DND-41 (cell line): ENCODE measurements around the gene NPHP4.
A peak's percentile ranks its signal among the peaks of the same experiment; 100 is the strongest.

Experiments
- ATAC-seq: fragments of 200-7000 bp; cut with Tn5 transposase; 3 replicates; pipeline ENCODE4 v1.9.1; 2021; ENCODE audit warnings: low read depth; ENCODE audit not compliant: insufficient read depth
- DNase-seq: peaks from one replicate; pipeline ENCODE4 v3.0.0-alpha.2; 2020
- H2AFZ ChIP-seq: 2 replicates; pipeline ENCODE4 v1.6.0; 2012; ENCODE audit warnings: low read depth, low read length
- H3K27ac ChIP-seq: 2 replicates; pipeline ENCODE4 v1.5.1; 2012; ENCODE audit warnings: low read length, inconsistent platforms
- H3K27me3 ChIP-seq: fragments of 200-600 bp; sonication (generic); 2 replicates; pipeline ENCODE4 v1.6.0; 2012; ENCODE audit warnings: low read length, mild to moderate bottlenecking, inconsistent platforms; ENCODE audit not compliant: insufficient read depth, poor library complexity
- H3K36me3 ChIP-seq: 2 replicates; pipeline ENCODE4 v1.5.1; 2012; ENCODE audit warnings: low read length, inconsistent platforms; ENCODE audit not compliant: insufficient read depth
- H3K4me1 ChIP-seq: 2 replicates; pipeline ENCODE4 v1.5.1; 2012; ENCODE audit warnings: mild to moderate bottlenecking, low read length; ENCODE audit not compliant: insufficient read depth
- H3K4me2 ChIP-seq: 2 replicates; pipeline ENCODE4 v1.6.0; 2012; ENCODE audit warnings: mild to moderate bottlenecking, moderate library complexity, low read length, inconsistent platforms; ENCODE audit not compliant: insufficient read depth
- H3K4me3 ChIP-seq, 2 experiments: fragments of 200-600 bp in 1 of 2; shearing (Covaris generic) in 1 of 2; 2 replicates each; pipeline ENCODE4 v1.5.1; 2012 to 2016; ENCODE audit warnings: inconsistent platforms in 2 of 2, low read length in 2 of 2, mild to moderate bottlenecking in 2 of 2, low read depth in 1 of 2, moderate library complexity in 1 of 2
- H3K79me2 ChIP-seq: 2 replicates; pipeline ENCODE4 v1.6.0; 2012; ENCODE audit warnings: low read length, inconsistent platforms; ENCODE audit not compliant: insufficient read depth
- H3K9ac ChIP-seq: 2 replicates; pipeline ENCODE4 v1.6.0; 2012; ENCODE audit warnings: low read depth, mild to moderate bottlenecking, inconsistent platforms, low read length, moderate library complexity
- H3K9me3 ChIP-seq: 2 replicates; pipeline ENCODE4 v1.5.1; 2012; ENCODE audit warnings: low read length, moderate library complexity, mild to moderate bottlenecking, inconsistent platforms; ENCODE audit not compliant: insufficient read depth, severe bottlenecking
- H4K20me1 ChIP-seq: 2 replicates; pipeline ENCODE4 v1.6.0; 2012; ENCODE audit warnings: low read length; ENCODE audit not compliant: insufficient read depth
- CTCF ChIP-seq: IDR thresholded peaks from 2 replicates; pipeline ENCODE4 v1.5.1; 2012; ENCODE audit warnings: borderline replicate concordance, low read length, moderate library complexity, mild to moderate bottlenecking; ENCODE audit not compliant: poor library complexity, severe bottlenecking; ENCODE audit errors: extremely low read depth
- EZH2 ChIP-seq: IDR thresholded peaks from 3 replicates; pipeline ENCODE4 v1.6.1; 2012; ENCODE audit warnings: borderline replicate concordance, low read depth, mild to moderate bottlenecking, moderate library complexity, low read length, inconsistent platforms; ENCODE audit not compliant: severe bottlenecking

NPHP4 gene

GRCh38 chr1:5992026-5992813, at the start of gene NPHP4:
TSS of gene NPHP4 (minus strand) at chr1:5992425. CDS start at chr1:5986289, 6,136 bp downstream.
- ATAC-seq, result peak; percentile 92
- peaks cover 48% of the 10 kb centered on the region for H3K79me2 ChIP-seq

GRCh38 chr1:6041432-6042062, 49.3 kb upstream of the NPHP4 start:
- DNase-seq (peak; percentile 35), ATAC-seq (no peak)
- H3K27me3 ChIP-seq, result no peaks in the 10 kb centered on the region
- peaks cover 16% of the 10 kb centered on the region for H3K79me2 ChIP-seq
- peak; percentile 71 for TF ChIP-seq CTCF
- TF ChIP-seq EZH2, result no peak
- H4K20me1 ChIP-seq, result peaks cover 91% of the 10 kb centered on the region
- no peak overlapping the region for H3K9ac ChIP-seq
- H3K27ac ChIP-seq, result no peak overlapping the region
- H3K4me1 ChIP-seq, result peaks cover 16% of the 10 kb centered on the region
- peaks cover 64% of the 10 kb centered on the region for H3K36me3 ChIP-seq
- H3K4me2 ChIP-seq, result no peak overlapping the region
- no peak overlapping the region for H3K4me3 ChIP-seq
- no peaks in the 10 kb centered on the region for H3K9me3 ChIP-seq
- H2AFZ ChIP-seq, result no peak overlapping the region

More at GRCh38 chr1:5992026-5992813, at the start of gene NPHP4:
- Histone ChIP-seq H3K4me3 (peak within 1 kb of the TSS; percentile 75 to 90), H3K27ac (peak within 1 kb of the TSS; percentile 83), H3K4me2 (peak within 1 kb of the TSS; percentile 98), H3K9ac (peak within 1 kb of the TSS; percentile 76), H3K9me3 (no peaks in the 10 kb centered on the region), H2AFZ (peak within 1 kb of the TSS; percentile 94), H3K4me1 (peaks cover 42% of the 10 kb centered on the region), H3K27me3 (no peaks in the 10 kb centered on the region), H3K36me3 (peaks cover 10% of the 10 kb centered on the region), H4K20me1 (peaks cover 62% of the 10 kb centered on the region)
- DNase-seq, result peak; percentile 100
- TF ChIP-seq EZH2 (no peak), CTCF (peak; percentile 27)

- no peaks in the 10 kb centered on the region for H3K9me3 ChIP-seq
- H3K9ac ChIP-seq, result no peak overlapping the region
- no peak overlapping the region for H3K27ac ChIP-seq
- H4K20me1 ChIP-seq, result peaks cover 92% of the 10 kb centered on the region
- no peak overlapping the region for H2AFZ ChIP-seq
- TF ChIP-seq CTCF, result no peak
- TF ChIP-seq EZH2, result no peak
- H3K4me1 ChIP-seq, result peaks cover 17% of the 10 kb centered on the region
- DNase-seq, result no peak
- no peaks in the 10 kb centered on the region for H3K27me3 ChIP-seq
- peaks cover 18% of the 10 kb centered on the region for H3K79me2 ChIP-seq
- no peak overlapping the region for H3K4me2 ChIP-seq
- H3K4me3 ChIP-seq, result no peak overlapping the region
- no peak for ATAC-seq
- H3K36me3 ChIP-seq, result peaks cover 64% of the 10 kb centered on the region
These were observed 48.7 kb upstream of the NPHP4 start for GRCh38 chr1:6040861-6041415.
